Peyer's patch (tissue), 4 donors: Measurements from ENCODE around the gene OR51B5. TPM values are rescaled to one million over a fixed set of nuclear protein-coding genes. Genes with fewer than 3 reads are reported as not detected.
"Not testable (repeated sequence)": the region's sequence is repeated elsewhere in the genome, so short reads cannot be mapped to it uniquely, and the experiment has no call there.

Source experiments
- DNase-seq, 3 donors: peaks; one replicate each; pipeline ENCODE4 v3.0.0-alpha.2; 2017 to 2019
- H3K27ac ChIP-seq, 4 donors: fragments of 200-600 bp; sonication (generic); one replicate each; pipeline ENCODE4 v1.5.1; 2016 to 2019
- H3K27me3 ChIP-seq, 2 donors: fragments of 200-600 bp; sonication (generic); one replicate each; pipeline ENCODE4 v1.5.1; 2019
- H3K36me3 ChIP-seq, 3 donors: fragments of 200-600 bp; sonication (generic); one replicate each; pipeline ENCODE4 v1.5.1; 2016 to 2019
- H3K4me1 ChIP-seq, 4 donors: fragments of 200-600 bp; sonication (generic); one replicate each; pipeline ENCODE4 v1.5.1; 2016 to 2019
- H3K4me3 ChIP-seq, 4 donors: fragments of 200-600 bp; sonication (generic); 1 replicate in 3 of 4; 2 replicates in 1 of 4; pipeline ENCODE4 v1.5.1; 2016 to 2019; ENCODE audit warnings: mild to moderate bottlenecking in 1 of 4
- H3K9me3 ChIP-seq, 4 donors: fragments of 200-600 bp; sonication (generic); one replicate each; pipeline ENCODE4 v1.5.1; 2016 to 2019; ENCODE audit warnings: mild to moderate bottlenecking in 1 of 4
- CTCF ChIP-seq, 6 experiments: fragments of 450-650 bp in 4 of 6; fragments of 200-600 bp in 2 of 6; sonication (generic) in 1 of 6; IDR thresholded peaks; one replicate each; pipeline ENCODE4 v1.5.1; 2017 to 2019; ENCODE audit warnings: antibody characterized with exemption in 6 of 6, mild to moderate bottlenecking in 3 of 6, moderate library complexity in 1 of 6
- POLR2A ChIP-seq, 2 donors: fragments of 450-650 bp; IDR thresholded peaks; one replicate each; pipeline ENCODE4 v1.5.1; 2017; ENCODE audit warnings: antibody characterized with exemption in 2 of 2, mild to moderate bottlenecking in 2 of 2, moderate library complexity in 2 of 2
- total RNA-seq, 4 donors: library from RNA; depleted of rRNA; stranded (reverse); fragments of >200 nt; gene quantifications; one replicate each; pipeline ENCODE4 v1.1.0, GENCODE V29; 2016

OR51B5 gene
- total RNA-seq, 4 donors from 2014 or later, result not detected

GRCh38 chr11:5369789-5370188, 26.5 kb upstream of the OR51B5 start:
- DNase-seq, result no peak
- no peaks in the 10 kb centered on the region for H3K4me1 ChIP-seq
- no peak overlapping the region for H3K27ac ChIP-seq
- H3K27me3 ChIP-seq, result no peaks in the 10 kb centered on the region
- H3K9me3 ChIP-seq, result no peaks in the 10 kb centered on the region
- TF ChIP-seq POLR2A (IDR thresholded peaks at IDR 0.05), result no peak
- H3K36me3 ChIP-seq, result no peaks in the 10 kb centered on the region
- no peak overlapping the region for H3K4me3 ChIP-seq

GRCh38 chr11:5368502-5369043, 25.2 kb upstream of the OR51B5 start:
- H3K9me3 ChIP-seq, result no peaks in the 10 kb centered on the region
- no peak for DNase-seq

GRCh38 chr11:5367448-5368074, 24.2 kb upstream of the OR51B5 start:
- H3K4me3 ChIP-seq, result no peak overlapping the region
- no peaks in the 10 kb centered on the region for H3K9me3 ChIP-seq
- no peak for DNase-seq
- no peak overlapping the region for H3K27ac ChIP-seq
- no peaks in the 10 kb centered on the region for H3K36me3 ChIP-seq
- no peak for TF ChIP-seq POLR2A (IDR thresholded peaks at IDR 0.05)
- TF ChIP-seq CTCF (IDR thresholded peaks at IDR 0.05), result no peak
- H3K27me3 ChIP-seq, result no peaks in the 10 kb centered on the region
- no peaks in the 10 kb centered on the region for H3K4me1 ChIP-seq

More at GRCh38 chr11:5368502-5369043, 25.2 kb upstream of the OR51B5 start:
- TF ChIP-seq CTCF (IDR thresholded peaks at IDR 0.05), result no peak
- no peak for TF ChIP-seq POLR2A (IDR thresholded peaks at IDR 0.05)
- H3K27me3 ChIP-seq, result no peaks in the 10 kb centered on the region
- no peaks in the 10 kb centered on the region for H3K4me1 ChIP-seq
- no peaks in the 10 kb centered on the region for H3K36me3 ChIP-seq
- no peak overlapping the region for H3K27ac ChIP-seq
- no peak overlapping the region for H3K4me3 ChIP-seq

- no peaks in the 10 kb centered on the region for H3K27me3 ChIP-seq
Measured at GRCh38 chr11:5366856-5367255, 23.5 kb upstream of the OR51B5 start.

GRCh38 chr11:5366365-5366764, 23.0 kb upstream of the OR51B5 start:
- not testable (repeated sequence) for H3K36me3 ChIP-seq, H3K27me3 ChIP-seq, H3K4me1 ChIP-seq, H3K9me3 ChIP-seq, H3K4me3 ChIP-seq, H3K27ac ChIP-seq, DNase-seq

More at GRCh38 chr11:5366856-5367255, 23.5 kb upstream of the OR51B5 start:
- Histone ChIP-seq H3K9me3 (no peaks in the 10 kb centered on the region), H3K4me3 (no peak overlapping the region), H3K36me3 (no peaks in the 10 kb centered on the region), H3K27ac (no peak overlapping the region), H3K4me1 (no peaks in the 10 kb centered on the region)
- no peak for DNase-seq
- no peak for TF ChIP-seq POLR2A (IDR thresholded peaks at IDR 0.05)
- TF ChIP-seq CTCF (IDR thresholded peaks at IDR 0.05), result no peak

GRCh38 chr11:5364214-5364613, 20.9 kb upstream of the OR51B5 start:
- no peak for DNase-seq
- Histone ChIP-seq H3K9me3 (no peaks in the 10 kb centered on the region), H3K27me3 (no peaks in the 10 kb centered on the region), H3K4me3 (no peak overlapping the region), H3K4me1 (no peaks in the 10 kb centered on the region), H3K27ac (no peak overlapping the region), H3K36me3 (no peaks in the 10 kb centered on the region)
- TF ChIP-seq POLR2A (IDR thresholded peaks at IDR 0.05) (no peak), CTCF (IDR thresholded peaks at IDR 0.05) (no peak)

GRCh38 chr11:5363679-5364078, 20.4 kb upstream of the OR51B5 start:
- Histone ChIP-seq H3K36me3 (no peaks in the 10 kb centered on the region), H3K4me3 (no peak overlapping the region), H3K4me1 (no peaks in the 10 kb centered on the region), H3K27ac (no peak overlapping the region), H3K9me3 (no peaks in the 10 kb centered on the region), H3K27me3 (no peaks in the 10 kb centered on the region)
- DNase-seq, result no peak
- TF ChIP-seq POLR2A (IDR thresholded peaks at IDR 0.05) (no peak), CTCF (IDR thresholded peaks at IDR 0.05) (no peak)
